HUES6 (cell line): ENCODE data around the gene TSHR.
"Not testable (repeated sequence)": the region's sequence is repeated elsewhere in the genome, so short reads cannot be mapped to it uniquely, and the experiment has no call there.

Source experiments
- H3K27ac ChIP-seq: 2 replicates; pipeline ENCODE4 v1.7.0; 2013; ENCODE audit warnings: low read depth, mild to moderate bottlenecking, low read length, inconsistent platforms
- H3K27me3 ChIP-seq: 2 replicates; pipeline ENCODE4 v1.6.1; 2013; ENCODE audit warnings: low read length; ENCODE audit not compliant: control insufficient read depth, insufficient read depth
- H3K36me3 ChIP-seq: 2 replicates; pipeline ENCODE4 v1.6.1; 2013; ENCODE audit warnings: low read length; ENCODE audit not compliant: control insufficient read depth, insufficient read depth
- H3K4me1 ChIP-seq: 2 replicates; pipeline ENCODE4 v1.6.1; 2013; ENCODE audit warnings: low read length; ENCODE audit not compliant: control insufficient read depth, insufficient read depth
- H3K4me3 ChIP-seq: 2 replicates; pipeline ENCODE4 v1.5.1; 2013; ENCODE audit warnings: low read depth, low read length
- H3K9ac ChIP-seq: one replicate; pipeline ENCODE4 v1.6.1; 2013; ENCODE audit warnings: mild to moderate bottlenecking, low read length
- H3K9me3 ChIP-seq: 2 replicates; pipeline ENCODE4 v1.6.1; 2013; ENCODE audit warnings: low read depth, low read length; ENCODE audit not compliant: control insufficient read depth, insufficient read depth

Gene TSHR

GRCh38 chr14:81105378-81105777 is 150.0 kb downstream of the TSHR start:
- Histone ChIP-seq H3K4me3 (no peak overlapping the region), H3K36me3 (no peaks in the 10 kb centered on the region), H3K4me1 (no peaks in the 10 kb centered on the region), H3K9ac (no peak overlapping the region), H3K27me3 (no peaks in the 10 kb centered on the region; the same call in 1 of the 2 replicates), H3K27ac (no peak overlapping the region), H3K9me3 (no peaks in the 10 kb centered on the region)

- Histone ChIP-seq H3K4me3 (no peak overlapping the region), H3K9me3 (no peaks in the 10 kb centered on the region), H3K9ac (no peak overlapping the region), H3K27ac (no peak overlapping the region), H3K4me1 (no peaks in the 10 kb centered on the region), H3K27me3 (no peaks in the 10 kb centered on the region), H3K36me3 (no peaks in the 10 kb centered on the region)
Observed at GRCh38 chr14:81105961-81106360, 150.5 kb downstream of the TSHR start.

GRCh38 chr14:81110186-81110585 is 154.8 kb downstream of the TSHR start:
- no peak overlapping the region for H3K4me3 ChIP-seq
- H3K9me3 ChIP-seq, result peaks cover 5% of the 10 kb centered on the region; the same call in 1 of the 2 replicates
- no peak overlapping the region for H3K27ac ChIP-seq
- no peak overlapping the region for H3K9ac ChIP-seq
- H3K27me3 ChIP-seq, result no peaks in the 10 kb centered on the region
- no peaks in the 10 kb centered on the region for H3K4me1 ChIP-seq
- no peaks in the 10 kb centered on the region for H3K36me3 ChIP-seq

GRCh38 chr14:81113176-81113575 is 157.8 kb downstream of the TSHR start:
- Histone ChIP-seq H3K4me3 (no peak overlapping the region), H3K9me3 (peaks cover 5% of the 10 kb centered on the region; the same call in 1 of the 2 replicates), H3K27me3 (no peaks in the 10 kb centered on the region), H3K36me3 (no peaks in the 10 kb centered on the region), H3K9ac (no peak overlapping the region), H3K27ac (no peak overlapping the region), H3K4me1 (no peaks in the 10 kb centered on the region)

GRCh38 chr14:81113945-81114820 is 158.8 kb downstream of the TSHR start:
- not testable (repeated sequence) for H3K9me3 ChIP-seq, H3K36me3 ChIP-seq, H3K9ac ChIP-seq, H3K27me3 ChIP-seq, H3K4me1 ChIP-seq, H3K27ac ChIP-seq
- H3K4me3 ChIP-seq, result peak overlapping the region; percentile 42

- Histone ChIP-seq H3K9ac (no peak overlapping the region), H3K27me3 (no peaks in the 10 kb centered on the region), H3K4me3 (no peak overlapping the region), H3K27ac (no peak overlapping the region), H3K4me1 (no peaks in the 10 kb centered on the region), H3K9me3 (peaks cover 5% of the 10 kb centered on the region), H3K36me3 (no peaks in the 10 kb centered on the region)
Observed at GRCh38 chr14:81120501-81120900, 165.1 kb downstream of the TSHR start.

GRCh38 chr14:81122326-81122725 is 166.9 kb downstream of the TSHR start:
- Histone ChIP-seq H3K27me3 (no peaks in the 10 kb centered on the region), H3K4me1 (no peaks in the 10 kb centered on the region), H3K4me3 (no peak overlapping the region), H3K9me3 (peaks cover 9% of the 10 kb centered on the region), H3K36me3 (no peaks in the 10 kb centered on the region), H3K9ac (no peak overlapping the region), H3K27ac (no peak overlapping the region)

GRCh38 chr14:81123811-81124210 is 168.4 kb downstream of the TSHR start:
- Histone ChIP-seq H3K4me3 (no peak overlapping the region), H3K4me1 (no peaks in the 10 kb centered on the region), H3K27me3 (no peaks in the 10 kb centered on the region), H3K9ac (no peak overlapping the region), H3K9me3 (peaks cover 9% of the 10 kb centered on the region), H3K27ac (no peak overlapping the region), H3K36me3 (no peaks in the 10 kb centered on the region)

- H3K4me3 ChIP-seq, result no peak overlapping the region
- H3K9me3 ChIP-seq, result peaks cover 7% of the 10 kb centered on the region
- no peaks in the 10 kb centered on the region for H3K36me3 ChIP-seq
- H3K27ac ChIP-seq, result no peak overlapping the region
- no peak overlapping the region for H3K9ac ChIP-seq
- no peaks in the 10 kb centered on the region for H3K4me1 ChIP-seq
- H3K27me3 ChIP-seq, result no peaks in the 10 kb centered on the region
Observed at GRCh38 chr14:81125536-81125935, 170.1 kb downstream of the TSHR start.

- Histone ChIP-seq H3K27ac (no peak overlapping the region), H3K4me1 (no peaks in the 10 kb centered on the region), H3K27me3 (no peaks in the 10 kb centered on the region), H3K36me3 (no peaks in the 10 kb centered on the region), H3K9me3 (peaks cover 7% of the 10 kb centered on the region), H3K9ac (no peak overlapping the region), H3K4me3 (no peak overlapping the region)
Observed at GRCh38 chr14:81127785-81128184, 172.4 kb downstream of the TSHR start.

GRCh38 chr14:81129242-81129641 is 173.8 kb downstream of the TSHR start:
- Histone ChIP-seq H3K9ac (no peak overlapping the region), H3K4me3 (no peak overlapping the region), H3K27me3 (no peaks in the 10 kb centered on the region), H3K27ac (no peak overlapping the region), H3K36me3 (no peaks in the 10 kb centered on the region), H3K9me3 (peaks cover 7% of the 10 kb centered on the region), H3K4me1 (no peaks in the 10 kb centered on the region)
